Amniotic epithelial cell (primary cell): ENCODE data around the gene PADI2.
A peak's percentile ranks its signal among the peaks of the same experiment; 100 is the strongest.

Experiments used
- DNase-seq: peaks from one replicate; pipeline ENCODE4 v3.0.0-alpha.2; 2010; ENCODE audit warnings: low read depth

PADI2 gene

DNA sequence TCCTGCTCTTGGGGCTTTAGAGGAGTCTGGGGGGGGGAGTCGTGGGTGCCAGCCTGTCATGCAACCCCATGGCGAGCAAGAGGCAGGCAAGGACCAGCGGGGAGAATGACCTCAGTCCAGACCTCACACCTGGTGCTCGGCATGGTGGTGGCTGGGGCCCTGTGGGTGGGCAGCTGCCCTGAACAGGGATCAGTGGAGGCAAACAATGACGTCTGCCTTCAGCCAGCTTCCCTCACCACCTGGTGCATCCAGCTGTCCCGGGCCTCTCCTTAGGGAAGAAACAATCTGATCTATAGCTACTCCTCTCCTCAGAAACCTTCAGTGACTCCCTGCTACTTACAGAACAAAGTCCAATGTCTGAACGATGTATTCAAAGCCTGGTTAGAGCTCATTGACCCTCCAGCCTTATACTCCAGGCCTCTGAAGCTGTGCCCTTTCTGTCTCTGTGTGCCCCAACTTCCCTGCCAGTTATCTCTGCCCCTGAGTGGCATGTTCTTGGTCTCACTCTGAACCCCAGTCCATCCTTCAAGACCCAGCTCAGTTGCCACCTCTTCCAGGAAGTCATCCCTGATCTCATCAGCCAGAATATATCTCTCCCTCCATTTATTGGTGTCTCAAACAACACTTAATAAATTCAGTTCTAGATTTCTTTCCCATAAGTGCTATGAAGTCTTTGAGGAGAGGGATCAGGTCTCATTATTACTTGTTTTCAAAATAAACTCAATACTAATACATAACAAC is 6.6 kb downstream of the PADI2 start:
- DNase-seq = no peak

DNA sequence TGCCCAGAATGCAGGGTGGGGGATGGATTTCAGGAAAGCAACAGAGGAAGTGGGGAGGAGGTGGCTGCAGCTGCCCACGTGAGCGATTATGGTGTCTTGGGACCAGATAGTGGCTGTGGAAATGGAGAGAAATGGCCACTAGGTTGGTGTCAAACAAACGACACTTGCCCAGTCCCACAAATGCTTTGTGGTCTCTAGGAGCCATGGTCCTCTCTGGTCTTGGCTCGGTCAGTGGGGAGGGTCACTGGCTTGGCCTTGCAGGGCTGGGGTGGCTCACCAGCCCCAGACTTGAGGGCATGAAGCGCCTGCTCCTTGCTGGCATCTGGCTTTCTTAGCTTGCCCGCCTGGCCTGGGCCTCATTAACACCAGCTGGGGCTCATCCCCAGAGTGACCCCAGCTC is 7.2 kb downstream of the PADI2 start:
- DNase-seq = no peak

DNA sequence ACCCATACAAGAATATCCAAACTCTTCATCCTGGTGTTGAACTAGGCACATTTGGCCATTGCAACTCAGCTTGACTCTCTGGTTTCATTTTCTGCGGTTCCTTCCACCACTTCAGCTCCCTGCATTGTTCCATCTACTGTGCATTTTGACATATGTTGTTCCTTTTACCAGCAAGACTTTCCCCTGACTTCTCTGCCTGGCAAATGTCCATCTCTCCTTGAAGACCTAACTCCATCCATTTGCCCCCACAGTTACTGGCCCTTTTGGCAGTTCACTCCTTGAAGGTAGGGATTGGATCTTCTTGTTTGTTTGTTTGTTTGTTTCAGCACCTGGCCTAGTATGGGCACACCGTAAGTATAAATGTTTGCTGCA is 8.7 kb downstream of the PADI2 start:
- DNase-seq = no peak

DNA sequence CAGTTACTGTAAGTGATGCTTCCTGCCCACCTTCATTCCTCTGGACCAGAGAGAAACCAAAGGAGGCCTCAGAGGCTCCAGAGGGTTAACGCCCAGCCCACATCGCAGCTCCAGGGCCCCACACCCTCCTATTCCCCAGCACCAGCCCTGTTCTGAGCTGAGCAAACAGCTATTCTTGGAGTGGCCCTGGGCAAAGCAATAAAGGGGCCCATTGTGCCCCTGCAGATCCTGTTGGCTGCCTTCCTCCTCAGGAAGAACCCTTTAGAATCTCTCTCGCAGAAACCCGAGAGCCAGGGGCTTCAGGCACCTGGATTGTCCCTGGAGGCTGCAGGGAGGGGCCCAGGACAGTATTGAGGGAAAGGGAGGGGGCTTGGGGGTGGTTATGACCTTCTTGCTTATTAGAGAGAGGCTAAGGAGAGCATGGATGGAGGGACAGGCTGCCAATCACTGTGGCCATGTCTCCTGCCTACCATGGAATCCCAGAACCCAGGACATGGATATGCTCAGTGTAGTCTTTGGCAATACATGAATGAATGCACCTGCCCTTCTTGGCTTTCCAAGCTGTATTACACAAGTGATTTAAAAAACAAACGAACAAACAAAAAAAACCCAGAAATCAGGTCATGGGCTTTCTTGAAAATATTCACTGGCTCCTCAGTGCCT is 9.2 kb downstream of the PADI2 start:
- DNase-seq = no peak

DNA sequence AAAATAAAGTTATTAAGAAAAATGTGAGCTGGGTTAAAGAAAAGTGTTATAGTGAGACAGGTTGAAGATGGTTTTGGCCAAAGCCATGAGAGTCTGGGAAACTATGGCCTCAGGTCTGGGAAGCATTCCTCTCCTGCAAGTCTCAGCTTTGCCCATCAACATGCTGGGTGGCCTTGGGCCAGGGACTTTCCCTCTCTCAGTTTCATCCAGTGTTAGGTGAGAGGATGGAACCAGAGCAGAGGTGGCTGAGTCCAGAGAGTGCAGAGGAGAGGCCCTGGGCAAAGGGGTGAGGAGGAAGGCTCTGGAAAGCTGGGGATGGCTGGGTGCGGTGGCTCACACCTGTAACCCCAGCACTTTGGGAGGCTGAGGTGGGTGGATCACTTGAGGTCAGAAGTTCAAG is 10.5 kb downstream of the PADI2 start:
- no peak for DNase-seq

DNA sequence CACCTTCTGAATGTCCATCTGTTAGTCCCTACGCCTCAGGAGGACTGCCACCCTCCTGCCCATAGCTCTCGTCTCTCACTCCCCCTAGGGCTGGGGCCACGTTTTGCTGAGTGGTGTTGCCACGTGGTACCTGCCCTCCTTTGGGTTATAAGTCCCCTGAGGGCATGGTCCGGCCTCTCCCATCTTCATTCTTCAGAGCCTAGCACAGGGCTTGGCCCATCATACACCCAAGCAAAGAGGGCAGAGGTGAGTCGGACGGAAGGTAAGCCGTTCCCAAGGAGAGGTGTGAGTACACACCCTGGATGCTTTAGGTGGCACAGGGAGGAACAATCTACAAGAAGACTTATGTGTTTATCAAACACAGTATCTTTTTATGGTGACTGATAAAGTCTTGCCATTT is 10.9 kb downstream of the PADI2 start:
- no peak for DNase-seq

DNA sequence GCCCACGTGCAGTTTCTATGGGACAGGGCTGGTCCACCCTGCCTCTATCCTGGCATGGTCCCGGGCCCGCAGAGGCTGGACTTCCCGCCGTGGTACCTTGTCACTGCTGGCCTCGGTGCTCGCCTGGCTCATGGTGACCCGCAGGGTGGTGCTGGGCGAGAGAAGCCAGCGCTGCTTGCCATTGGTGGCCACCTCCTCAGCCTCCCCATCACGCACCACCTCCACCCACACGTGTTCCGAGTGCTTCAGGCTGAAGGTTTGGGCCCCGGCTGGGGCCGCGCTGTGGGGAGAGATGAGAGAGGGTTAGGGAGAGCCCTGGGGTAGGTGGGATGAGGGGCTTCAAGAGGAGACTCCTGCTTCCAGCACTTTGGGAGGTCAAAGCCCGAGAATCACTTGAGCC is 14.5 kb downstream of the PADI2 start:
- DNase-seq = no peak

DNA sequence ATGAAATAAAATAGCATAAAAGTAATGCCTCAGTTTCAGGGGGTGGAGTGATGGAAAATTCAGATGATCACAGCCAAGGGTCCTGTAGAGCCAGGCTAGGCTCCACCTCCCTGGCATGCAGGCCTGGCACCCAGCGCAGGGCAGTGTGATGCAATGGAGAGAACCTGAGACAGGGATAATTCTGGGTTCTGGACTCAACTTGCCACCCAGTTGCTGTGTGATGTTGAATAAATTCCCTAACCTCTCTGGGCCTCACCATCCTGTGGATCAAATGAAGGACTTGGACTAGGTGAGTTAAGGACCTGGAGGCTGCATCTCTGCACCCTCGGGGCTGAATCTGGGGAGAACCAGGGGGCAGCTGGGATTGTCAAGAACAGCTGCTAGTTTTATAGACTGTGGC is 17.0 kb downstream of the PADI2 start:
- DNase-seq = no peak

DNA sequence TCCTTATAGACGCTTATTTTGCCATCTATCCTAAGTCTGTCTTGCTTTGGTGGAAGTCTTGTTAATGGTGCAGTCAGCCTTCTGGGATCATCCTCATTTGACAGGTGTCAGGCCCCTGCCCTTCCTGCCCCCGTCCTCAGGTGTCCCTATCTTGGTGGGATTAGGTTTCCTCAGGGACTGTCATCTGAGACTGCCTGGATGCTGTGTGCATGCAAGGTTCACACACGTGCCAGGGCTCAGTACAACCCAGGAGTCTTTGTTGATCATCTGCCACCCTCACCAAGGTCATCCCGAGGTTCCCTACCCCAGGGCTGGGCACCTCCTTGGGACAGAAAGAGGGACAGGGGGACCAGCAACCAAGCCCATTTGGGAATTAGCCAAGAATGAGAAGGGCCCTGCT is 18.0 kb downstream of the PADI2 start:
- DNase-seq = no peak

DNA sequence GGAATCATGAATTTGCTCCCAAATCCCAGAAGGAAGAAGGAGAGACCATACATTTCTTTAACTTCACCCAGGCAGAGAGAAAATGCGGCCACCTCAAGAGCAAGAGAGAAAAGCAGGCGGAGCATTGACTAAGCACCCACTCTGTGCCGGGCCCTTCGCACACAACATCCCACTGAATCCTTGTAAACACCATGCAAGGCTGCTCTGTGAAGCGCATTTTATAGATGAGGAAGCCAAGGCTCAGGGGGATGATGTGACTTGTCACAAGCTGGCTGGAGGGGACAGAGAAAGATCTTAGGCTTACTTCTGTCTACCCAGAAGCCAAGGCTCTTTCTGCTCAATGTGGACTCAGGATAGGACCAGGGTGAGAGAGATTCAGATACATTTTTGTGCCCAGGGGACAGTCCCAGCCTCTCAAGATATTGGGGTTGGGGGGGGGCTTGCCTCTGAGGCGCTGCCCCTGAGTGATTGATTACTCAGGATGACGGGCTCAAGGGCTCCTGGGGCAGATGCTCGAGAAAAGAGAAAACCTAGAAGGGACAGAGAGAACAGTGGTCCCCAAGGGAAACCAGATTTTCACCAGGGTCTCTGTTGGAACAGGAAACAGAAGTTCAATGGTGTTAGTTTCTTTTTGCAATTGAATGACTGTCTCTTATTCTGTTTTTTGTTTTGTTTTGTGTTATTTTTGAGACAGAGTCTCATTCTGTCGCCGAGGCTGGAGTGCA is 19.5 kb downstream of the PADI2 start:
- DNase-seq = no peak

DNA sequence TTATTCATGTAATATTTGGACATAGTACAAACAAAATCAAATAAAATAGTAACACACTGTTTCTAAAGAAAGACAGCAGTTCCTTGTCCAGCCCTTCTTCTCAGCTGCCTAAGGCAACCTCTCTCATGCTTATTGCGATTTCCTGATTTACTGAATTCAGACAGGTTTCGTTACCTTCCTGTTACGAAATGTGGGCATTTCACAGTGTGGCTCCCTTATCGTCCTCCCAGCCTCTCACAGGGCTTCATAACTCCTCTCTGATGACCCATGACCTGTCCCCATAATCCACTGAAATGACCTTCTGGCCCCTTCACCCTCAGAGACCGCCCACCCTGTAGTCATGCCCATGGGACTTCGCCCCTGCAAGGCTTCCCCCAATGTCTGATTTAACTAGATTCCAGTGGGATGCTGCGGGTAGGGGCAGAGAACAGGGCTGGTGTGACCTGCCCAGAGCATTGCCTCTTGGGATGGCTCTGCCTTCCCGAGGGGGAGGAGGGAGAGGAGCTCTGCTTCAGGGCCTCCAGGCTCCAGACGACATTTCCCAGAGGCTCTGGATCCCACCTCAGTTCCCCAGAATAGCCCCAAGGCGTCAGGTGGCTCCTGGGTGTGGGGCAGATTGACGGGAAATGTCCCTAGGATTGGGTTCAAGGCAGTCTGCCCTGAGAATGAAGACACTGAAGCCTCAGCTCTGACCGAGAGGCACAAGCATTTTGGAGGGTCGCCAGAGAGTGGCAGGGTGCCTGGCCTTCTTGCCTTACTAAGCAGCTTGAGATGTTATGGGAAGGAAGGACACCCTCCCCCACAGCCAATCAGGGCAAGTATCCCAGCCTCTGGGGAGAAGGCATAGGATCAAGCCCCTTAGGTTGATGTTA is 20.6 kb downstream of the PADI2 start:
- DNase-seq = no peak

DNA sequence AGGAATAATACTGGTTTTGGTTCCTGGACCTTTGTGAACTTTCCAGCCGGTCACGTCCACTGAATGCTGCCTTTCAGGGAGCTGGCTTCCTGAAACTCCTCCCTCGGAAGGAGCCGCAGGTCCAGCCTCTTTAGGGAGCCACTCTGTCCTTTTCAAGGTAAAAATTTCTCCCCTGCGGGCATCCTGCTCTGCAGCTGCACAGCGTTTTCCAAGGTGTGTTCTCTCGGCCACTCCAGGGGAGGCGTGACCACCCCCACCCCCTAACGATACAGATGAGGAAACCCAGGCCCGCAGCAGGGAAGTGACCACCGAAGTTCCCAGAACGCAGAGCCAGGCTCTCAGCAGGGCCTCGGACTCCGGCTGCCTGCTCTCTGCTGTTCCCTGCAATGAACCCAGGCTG is 21.5 kb downstream of the PADI2 start:
- DNase-seq = no peak

DNA sequence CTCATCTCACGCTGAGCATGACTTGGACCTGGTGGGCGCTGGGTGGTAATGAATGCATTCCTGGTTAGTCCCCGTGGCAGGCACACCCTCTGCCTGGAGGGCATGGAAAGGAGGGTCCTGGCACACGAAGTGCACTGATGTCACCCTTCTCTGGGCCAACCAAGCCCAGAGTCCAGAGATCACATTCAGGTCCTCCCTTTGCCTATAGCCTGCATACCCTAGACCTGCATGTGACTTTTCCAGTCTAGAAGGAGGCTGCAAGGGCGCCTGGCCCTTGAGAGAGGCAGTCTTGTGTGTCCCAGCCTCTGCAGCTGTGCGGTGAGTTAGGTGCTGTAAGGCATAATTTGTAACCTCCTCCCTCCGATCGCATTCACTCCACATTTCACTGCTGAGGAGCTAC is 22.1 kb downstream of the PADI2 start:
- DNase-seq = no peak

DNA sequence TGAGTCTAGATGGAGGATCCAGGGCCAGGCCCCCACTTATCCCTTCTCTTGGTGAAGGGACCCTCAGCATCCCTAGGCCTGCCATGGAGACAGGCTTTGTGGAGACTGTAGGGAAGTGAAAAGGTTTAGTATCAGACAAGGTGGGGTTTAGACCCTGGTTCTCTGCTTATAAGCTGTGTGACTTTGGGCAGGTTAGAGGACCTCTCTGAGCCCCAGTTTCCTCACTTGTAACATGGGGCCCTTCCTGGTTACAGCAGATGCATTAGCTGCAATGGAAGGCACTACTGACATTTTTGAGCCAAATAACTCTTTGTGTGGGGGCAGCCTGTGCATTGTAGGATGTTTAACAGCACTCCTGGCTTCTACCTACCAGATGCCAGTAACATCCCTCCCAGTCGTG is 22.7 kb downstream of the PADI2 start:
- no peak for DNase-seq

DNA sequence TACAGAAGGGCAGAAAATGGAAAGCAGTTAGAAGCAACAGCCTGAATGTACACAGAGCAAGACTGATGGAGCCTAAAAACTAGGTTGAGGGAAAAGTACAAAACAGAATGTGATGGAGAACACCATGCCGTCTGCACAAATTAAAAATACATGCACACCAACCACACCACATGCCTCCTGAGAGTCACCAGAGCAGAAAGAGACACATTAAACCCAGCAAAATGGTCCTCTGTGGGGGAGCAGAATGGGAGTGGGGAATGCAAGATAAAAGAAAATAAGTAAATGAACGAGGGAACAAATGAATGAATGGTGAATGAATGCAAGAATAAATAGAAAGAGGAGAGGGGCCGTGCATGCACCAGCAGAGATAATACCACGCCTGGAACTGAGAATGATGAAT is 24.1 kb downstream of the PADI2 start:
- DNase-seq = no peak

DNA sequence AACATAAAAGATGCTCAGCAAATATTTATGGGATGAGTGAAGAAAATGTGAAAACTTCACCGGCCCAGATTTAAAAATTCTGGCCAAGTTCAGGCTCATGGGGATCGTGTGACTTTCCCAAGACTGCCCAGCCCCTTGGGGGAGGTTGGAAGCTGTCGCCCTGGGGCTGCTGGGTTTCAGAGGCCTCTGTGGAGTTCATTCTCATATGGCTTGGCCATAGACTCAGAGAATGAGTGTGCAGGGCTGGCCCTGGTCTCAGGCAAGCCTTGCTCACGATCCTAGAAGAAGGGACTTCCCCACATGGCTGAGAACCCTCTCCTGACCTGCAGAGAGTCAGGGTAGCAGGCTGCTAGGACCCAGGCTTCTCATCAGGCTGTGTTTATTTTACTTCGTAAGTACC is 24.6 kb downstream of the PADI2 start:
- no peak for DNase-seq

DNA sequence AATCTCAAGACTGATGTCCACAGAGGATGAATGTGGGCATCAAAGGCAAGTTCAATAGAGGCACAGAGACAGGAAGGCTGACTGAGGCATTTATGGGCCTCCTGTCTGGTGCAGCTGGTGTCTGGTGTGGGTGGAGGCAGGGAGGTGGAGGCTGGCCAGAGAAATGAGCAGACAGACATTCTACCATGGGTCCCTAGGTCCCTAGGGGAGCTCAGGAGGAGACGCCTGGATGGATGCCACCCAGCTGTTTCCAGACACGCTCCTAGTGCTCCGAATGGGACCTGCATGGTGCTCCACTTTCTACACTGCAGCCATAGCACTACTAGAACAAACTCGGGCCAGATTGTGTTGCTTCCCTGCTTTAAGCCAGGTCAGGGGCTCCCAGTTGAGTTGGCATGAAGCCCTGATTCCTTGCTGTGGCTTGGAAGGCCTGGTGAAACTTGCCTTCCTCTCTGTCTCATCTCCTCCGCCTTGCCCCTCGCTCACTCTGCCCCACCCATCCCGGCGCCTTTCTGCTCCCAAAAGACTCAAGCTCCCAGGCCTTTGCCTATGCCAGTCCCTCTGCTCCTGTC is 25.3 kb downstream of the PADI2 start:
- DNase-seq = no peak

DNA sequence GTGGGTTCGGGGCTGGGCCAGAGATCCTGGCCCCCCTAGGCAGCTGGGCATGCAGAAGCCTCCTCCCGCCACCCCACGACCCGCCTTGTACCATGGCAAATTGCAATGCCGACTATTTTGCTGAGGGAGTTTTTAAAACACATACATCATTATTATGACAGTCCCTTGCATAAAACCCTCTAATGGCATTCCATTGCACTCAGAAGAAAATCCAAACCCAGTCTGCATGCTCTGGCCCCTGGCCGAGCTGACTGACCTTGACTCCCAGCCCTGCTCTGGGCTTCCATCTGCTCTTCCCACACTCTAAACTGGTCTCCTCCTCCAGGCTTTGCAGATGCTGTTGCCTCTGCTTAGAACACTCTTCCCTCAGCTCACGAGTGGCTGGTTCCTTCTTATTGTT is 28.0 kb downstream of the PADI2 start:
- DNase-seq = peak; percentile 51

DNA sequence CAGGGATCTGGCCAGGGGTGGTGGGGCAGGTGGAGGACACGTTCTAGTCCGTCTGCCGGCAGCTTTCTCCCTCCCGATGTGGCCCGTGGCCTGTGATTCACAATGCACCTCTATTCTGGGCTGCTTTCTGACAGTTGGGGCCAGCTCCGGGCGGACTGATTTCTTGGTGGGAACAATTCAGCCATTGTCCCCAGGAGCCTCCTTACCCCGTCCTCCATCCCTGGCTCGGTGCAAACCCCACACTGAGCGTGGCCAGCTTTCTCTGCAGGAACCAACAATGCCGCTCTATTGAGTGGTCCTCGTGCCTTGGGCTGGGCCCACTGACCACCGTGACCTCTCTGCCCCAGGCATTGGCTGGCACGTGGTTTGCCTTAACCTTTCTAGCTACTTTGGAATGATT is 29.7 kb downstream of the PADI2 start:
- DNase-seq = no peak

DNA sequence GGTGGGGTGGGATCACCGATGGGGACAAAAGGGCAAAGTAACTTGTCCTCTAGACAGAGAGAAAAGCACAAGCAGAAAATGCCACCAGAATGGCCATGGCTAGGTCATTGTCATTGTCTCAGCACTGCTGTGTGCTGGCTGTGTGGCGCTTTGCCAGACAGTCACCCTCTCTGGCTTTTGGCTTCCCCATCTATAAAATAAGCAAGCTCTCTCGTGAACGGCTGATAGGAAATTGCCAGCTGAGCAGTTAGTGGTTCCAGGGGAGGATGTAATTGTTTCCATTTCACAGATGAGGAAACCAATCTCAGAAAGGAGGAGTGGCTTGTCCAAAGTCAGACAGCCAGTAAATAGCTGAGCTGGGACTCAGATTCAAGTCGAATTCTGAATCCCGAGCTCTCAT is 32.5 kb downstream of the PADI2 start:
- no peak for DNase-seq

DNA sequence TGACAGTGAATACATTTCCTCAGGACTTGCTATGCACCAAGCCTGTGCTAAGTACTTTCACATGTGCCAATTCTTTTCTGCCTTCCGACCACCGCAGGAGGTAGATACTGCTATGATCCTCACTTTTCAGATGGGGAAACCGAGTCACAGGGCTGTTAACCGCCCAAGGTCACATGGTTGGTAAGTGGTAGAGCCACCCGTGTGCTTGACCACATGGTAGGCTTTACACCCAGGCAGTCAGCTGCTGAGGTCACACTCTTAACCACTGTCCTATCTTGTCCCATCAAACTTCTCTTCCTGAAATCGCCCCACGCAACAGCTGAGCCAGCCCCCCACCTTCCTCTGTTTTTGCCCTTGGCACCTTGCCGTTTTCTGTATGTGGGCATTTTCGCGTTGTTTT is 34.5 kb downstream of the PADI2 start:
- DNase-seq = no peak

DNA sequence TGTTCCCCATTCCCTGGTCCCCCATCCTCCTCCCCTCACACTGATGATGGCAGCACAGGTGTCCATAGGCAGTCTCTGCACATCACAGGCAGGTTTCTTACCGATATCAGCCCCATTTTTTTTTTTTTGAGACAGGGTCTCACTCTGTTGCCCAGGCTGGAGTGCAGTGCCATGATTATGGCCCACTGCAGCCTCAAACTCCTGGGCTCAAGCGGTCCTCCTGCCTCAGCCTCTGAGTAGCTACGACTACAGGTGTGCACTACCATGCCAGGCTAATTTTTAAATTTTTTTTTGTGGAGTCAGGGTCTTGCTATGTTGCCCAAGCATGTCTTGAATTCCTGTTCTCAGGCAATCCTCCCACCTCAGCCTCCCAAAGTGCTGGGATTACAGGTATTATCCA is 36.5 kb downstream of the PADI2 start:
- no peak for DNase-seq
